HG02870 (cell line): ENCODE results near the gene ELN.
"Not testable (repeated sequence)": the region's sequence is repeated elsewhere in the genome, so short reads cannot be mapped to it uniquely, and the experiment has no call there.

Experiments
- ATAC-seq: cut with Tn5 transposase; IDR thresholded peaks from one replicate; pipeline ENCODE4 v1.9.1; 2021; ENCODE audit warnings: mild to moderate bottlenecking, moderate library complexity; ENCODE audit not compliant: unreplicated experiment

The ELN gene

DNA sequence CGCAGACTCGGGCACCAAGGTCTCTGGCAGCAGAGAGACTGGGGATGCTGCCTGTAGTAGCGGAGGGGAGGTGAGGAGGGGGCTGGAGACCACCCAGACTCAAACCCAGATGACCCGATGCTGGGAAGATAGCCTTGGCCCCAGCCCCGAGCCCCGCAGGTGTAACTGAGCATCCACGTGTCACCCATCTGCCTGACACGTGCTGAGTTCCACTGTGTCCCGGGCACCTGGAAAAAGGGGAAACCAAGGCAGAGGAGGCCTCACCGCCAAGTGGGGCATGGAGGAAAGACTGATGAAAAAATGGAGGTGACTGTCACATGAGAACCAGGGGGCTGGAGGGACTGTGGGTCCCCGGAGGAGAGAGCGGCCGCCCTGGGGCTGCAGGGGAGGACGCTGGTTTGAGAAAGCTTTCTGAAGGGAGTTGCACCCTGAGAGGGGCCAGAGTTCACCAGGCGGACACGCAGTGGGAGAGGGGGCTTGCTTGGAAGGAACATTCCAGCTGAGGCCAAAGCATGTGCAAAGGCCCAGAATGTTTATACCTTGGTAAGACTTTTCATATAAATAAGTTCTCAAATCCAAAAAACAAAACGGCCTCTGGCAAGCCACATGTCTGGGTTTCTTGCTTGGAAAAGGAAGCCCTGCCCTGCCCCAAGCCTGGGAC is 27.4 kb upstream of the ELN start:
- ATAC-seq: no peak

DNA sequence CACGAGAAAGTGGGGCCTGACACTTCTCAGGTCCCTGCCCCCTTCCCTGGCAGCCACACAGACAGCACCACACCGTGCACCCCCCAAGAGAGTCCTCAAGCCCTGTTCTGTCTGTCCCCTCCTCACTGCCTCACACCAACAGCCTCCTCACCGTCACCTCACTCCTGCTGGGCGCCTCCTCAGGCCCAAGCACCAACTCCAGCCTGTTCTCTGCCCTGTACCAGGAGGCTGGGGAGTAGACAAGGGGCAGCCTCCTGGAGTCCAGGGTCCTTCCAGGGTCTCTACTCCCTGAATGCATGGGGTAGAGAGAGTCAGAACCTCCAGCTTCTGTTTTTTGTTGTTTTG is 26.9 kb upstream of the ELN start:
- no peak for ATAC-seq

- no peak for ATAC-seq
Measured at GRCh38 chr7:74002474-74003017, 25.4 kb upstream of the ELN start.

DNA sequence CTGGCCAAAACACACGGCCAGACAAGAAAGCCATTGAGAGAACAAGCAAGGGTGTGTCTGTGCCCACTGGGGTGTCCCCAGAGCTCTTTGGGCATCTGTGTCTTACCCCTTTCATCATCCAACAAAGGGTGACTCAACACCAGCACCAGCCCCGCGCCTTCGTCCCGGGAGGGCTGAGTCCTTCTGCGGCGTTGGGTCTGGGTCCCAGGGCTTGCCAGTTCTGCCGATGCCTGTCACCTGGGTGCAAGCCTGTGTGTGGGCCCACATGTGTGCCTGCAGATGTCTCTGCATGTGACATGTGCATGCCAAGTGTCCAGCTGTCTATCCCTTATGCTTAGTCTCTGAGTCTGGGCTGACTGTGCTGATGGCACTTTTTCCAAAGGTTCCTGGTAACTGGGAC is 24.4 kb upstream of the ELN start:
- no peak for ATAC-seq

GRCh38 chr7:74006032-74006431 is 21.9 kb upstream of the ELN start:
- ATAC-seq: no peak

DNA sequence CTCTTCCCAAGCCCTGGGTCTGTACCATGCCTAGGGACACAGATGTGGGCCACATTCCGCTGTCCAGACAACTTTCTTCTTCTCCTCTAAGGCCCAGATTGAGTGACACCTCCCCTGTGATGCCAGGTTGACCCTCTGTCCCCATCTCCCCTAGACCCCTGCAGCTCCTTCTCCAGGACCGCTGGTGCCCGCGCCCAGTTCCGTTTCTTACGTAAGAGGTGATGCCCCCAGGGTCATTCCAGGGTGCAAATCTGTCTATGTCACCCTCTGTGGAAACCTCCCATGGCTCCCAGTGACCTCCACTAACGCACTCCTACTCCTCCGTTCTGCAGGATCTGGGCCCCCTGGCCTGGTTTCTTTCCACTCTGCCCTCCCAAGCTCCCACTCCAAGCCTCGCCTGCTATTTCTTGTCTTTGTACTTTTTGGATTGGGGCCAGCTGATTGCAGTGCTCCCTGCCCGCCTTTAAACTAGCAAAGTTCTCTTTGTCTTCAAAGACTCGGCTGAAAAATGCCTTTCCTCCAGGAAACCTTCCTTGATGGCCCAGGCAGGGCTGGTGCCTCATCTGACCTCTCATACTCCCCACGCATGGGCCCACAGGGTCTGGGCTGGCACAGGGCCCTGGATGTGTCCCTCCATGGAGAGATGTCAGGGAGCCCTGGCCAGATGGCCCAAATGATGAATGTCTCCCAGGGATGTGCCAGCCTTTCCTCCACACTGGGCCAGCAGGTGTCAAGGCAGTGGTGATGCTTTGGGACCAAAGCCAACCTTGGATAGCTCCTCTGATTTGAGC is 21.3 kb upstream of the ELN start:
- no peak for ATAC-seq

- no peak for ATAC-seq
Measured at GRCh38 chr7:74007242-74007567, 20.8 kb upstream of the ELN start.

DNA sequence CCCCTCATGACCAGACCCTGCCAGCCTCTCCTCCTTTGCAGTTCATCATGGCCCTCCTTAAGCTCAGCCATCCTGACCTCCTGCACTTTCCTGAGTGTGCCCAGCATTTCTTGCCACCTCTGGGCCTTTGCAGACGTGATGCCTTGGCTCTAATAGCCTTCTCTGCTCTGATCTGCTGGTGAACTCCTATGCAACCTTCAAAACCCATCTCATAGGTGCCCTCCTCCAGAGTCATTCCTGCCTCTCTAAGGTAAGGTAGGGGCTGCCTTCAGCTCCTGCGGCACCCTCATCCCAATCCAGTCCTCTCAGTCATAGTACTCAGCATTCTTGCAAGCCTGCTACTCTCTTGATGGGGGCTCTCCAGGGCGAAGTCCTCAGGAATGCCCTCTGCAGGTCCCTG is 19.3 kb upstream of the ELN start:
- no peak for ATAC-seq

DNA sequence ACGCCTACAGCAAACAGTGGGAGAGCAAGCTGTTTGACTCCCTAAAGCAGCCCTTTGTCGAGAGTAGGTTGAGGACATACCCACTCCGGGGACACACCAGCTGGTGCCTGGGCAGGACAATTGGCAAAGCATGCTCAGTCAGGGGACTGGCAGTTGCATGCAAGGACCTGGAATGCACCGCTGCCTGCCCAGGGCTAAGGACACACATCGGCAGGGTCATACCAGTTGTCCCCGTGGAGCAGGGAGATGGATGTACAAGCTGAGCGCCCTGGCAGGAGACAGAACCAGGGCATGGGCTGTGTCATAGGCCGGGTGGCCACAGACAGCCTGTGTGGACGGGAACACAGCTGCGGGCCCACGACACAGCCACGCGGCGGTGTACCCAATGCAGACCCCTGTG is 18.3 kb upstream of the ELN start:
- no peak for ATAC-seq

GRCh38 chr7:74010407-74010806 is 17.6 kb upstream of the ELN start:
- ATAC-seq: no peak

DNA sequence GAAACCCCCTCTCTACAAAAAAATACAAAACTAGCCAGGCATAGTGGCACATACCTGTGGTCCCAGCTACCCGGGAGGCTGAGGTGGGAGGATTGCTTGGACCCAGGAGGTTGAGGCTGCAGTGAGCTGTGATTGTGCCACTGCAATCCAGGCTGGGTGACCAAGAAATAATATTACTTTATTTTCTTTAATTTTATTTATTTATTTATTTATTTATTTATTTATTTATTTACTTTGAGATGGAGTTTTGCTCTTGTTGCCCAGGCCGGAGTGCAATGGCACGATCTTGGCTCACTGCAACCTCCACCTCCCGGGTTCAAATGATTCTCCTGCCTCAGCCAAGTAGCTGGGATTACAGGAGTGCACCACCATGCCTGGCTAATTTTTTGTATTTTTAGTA is 16.6 kb upstream of the ELN start:
- not testable (repeated sequence) for ATAC-seq

DNA sequence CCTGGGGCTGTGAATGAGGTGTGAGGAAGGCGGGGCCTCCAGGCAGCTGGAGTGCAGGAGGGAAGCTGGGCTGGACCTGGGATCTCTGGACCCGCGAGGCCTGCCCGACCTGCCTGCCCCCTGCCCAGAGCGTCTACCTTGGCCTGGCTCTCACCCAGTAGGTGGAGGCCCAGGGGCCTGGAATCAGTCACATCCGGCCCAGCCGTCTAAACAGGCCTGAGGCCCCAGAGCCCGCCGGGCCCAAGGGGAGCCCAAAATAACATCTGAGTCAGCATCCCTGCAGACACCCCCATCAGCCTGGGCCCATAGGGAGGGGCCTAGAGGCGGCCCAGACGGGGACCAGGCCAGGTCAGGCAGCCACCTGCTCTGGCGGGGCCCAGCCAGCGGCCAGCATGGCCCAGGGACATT is 15.1 kb upstream of the ELN start:
- peak; percentile 95 for ATAC-seq

GRCh38 chr7:74013539-74014272 is 14.3 kb upstream of the ELN start:
- no peak for ATAC-seq

DNA sequence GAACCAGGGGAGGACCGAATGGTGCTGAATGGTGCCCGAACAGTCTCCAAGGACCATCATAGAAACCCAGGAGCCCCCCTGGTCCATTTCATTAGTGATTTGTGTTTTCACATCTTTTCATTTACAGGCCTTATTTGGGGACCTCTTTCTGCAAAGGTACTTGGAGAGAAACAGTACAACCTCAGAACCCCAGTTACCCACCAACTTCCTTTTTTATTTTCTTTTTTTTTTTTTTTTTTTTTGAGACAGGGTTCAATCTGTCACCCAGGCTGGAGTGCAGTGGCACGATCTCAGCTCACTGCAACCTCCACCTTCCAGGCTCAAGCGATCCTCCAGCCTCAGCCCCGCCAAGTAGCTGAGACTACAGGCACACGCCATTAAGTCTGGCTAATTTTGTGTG is 13.0 kb upstream of the ELN start:
- ATAC-seq: no peak

DNA sequence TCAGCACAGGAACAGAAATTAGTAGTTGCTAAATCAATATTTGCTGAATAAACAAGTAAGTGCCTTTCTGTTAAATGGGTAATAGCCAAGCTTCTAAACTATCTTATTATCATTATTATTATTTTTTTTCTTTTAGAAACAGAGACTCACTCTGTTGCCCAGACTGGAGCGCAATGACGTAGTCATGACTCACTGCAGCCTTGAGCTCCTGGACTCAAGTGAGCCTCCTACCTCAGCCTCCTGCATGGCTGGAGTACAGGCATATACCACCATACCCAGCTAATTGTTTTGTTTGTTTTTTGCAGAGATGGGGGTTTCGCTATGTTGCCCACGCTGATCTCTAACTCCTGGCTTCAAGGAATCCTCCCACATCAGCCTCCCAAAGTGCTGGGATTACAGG is 12.3 kb upstream of the ELN start:
- no peak for ATAC-seq

DNA sequence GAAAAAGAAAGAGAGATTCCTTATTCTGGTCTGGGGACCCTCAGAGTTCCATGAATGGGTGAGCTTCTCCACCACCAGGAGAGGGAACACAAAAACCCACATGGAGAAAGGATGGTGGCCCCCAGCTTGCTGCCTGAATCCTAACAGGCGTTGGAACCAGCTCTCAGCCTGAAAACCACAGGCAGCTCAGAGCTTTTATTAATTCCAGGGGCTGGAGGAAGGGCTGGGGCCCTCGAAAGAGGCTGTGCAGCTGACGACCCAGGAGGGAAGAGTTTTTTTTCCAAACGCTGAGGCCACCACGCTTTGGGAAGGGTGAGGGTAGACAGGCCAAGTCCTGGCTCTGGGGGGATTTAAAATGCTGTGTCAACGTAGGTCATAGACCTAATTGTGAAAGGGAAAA is 10.8 kb upstream of the ELN start:
- no peak for ATAC-seq

DNA sequence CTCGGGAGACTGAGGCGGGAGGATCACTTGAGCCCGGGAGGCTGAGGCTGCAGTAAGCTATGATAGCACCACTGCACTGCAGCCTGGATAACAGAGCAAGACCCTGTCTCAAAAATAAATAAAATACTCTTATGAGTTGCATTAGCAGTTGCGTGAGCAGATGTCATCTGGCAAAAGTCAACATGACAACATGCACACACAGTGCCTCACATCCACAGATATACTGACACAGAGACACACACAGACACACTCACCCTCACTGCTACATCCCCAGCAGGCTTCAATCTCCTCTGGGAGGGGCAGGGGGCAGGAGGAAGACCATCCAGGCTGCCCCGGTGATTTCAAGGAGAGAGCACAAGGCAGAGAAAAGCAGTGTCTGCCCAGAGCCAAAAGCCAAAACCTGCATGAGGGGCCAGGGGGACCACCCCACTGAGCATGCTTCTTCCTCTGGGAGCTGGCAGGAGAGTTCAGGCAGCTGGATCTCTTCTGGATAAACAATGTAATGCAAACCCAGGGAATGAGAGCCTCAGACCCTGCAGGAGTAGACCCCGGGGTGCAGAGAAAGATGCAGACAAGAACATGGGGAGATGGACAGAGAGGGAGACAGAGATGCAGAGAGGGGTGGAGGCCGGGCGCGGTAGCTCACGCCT is 9.6 kb upstream of the ELN start:
- no peak for ATAC-seq

GRCh38 chr7:74019149-74019548 is 8.8 kb upstream of the ELN start:
- ATAC-seq: no peak

GRCh38 chr7:74020390-74020789 is 7.6 kb upstream of the ELN start:
- ATAC-seq: no peak

- no peak for ATAC-seq
Measured at GRCh38 chr7:74021546-74022320, 6.2 kb upstream of the ELN start.

GRCh38 chr7:74022507-74022906 is 5.5 kb upstream of the ELN start:
- ATAC-seq: no peak
